Measurements from ENCODE around the gene EIF4G3. TPM values are rescaled to one million over a fixed set of nuclear protein-coding genes. Genes with fewer than 3 reads are reported as not detected.

The EIF4G3 gene
- total and polyA plus RNA-seq, 2 donors (not counting 3 experiments of a cell fraction or from before 2014, with no cell fraction given): 40.7 to 78.5 TPM

DNA sequence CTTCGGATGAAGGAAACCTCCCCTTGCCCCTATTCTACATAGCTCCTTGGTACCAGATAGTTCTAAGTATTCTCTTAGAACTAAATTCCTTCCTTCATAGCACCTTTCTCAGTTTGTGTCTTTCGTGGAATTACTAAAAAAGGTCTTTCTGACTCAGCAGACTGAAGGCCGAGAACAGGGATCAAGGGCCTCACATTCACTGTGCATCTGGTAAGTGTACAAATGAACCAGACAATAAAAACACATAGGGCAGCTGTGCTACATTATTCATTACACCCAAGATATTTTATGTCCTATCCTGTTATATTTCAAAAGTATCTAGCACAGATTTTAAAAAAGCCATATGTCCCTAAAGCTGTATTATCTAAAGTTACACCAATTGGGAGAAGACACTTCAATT is 326.7 kb downstream of the EIF4G3 start:
- ChIA-PET CTCF (interaction anchor here (0.8 to 1.3 kb wide), 5 partner anchors 9 to 345 kb away, joined by 3 to 5 read pairs (median 3); partner anchors contain the start of gene HP1BP3), POLR2A (no interaction called here)
- dilution Hi-C loops (cut with MboI; ENCODE audit: extremely low pct_ligation_motif_present, low sequenced_read_pairs) (no loop called here), intact Hi-C loops (cut with micrococcal nuclease) (loop anchor here (5.0 kb wide), 1 partner anchor 347 kb away; no protein-coding TSS in a partner anchor)
- no peaks in the 10 kb centered on the region for H3K9me1 ChIP-seq (replicated peaks; ENCODE audit: control insufficient read depth, extremely low read depth, insufficient read depth, low read length)
- no peak overlapping the region for H2AFZ ChIP-seq (ENCODE audit: low read depth, low read length)
- H3K36me3 ChIP-seq (ENCODE audit: control insufficient read depth in 2 of 2, extremely low read depth in 1 of 2, insufficient read depth in 2 of 2, low read length in 2 of 2): peaks cover 3 to 10% of the 10 kb centered on the region in 2 experiments
- FAIRE-seq: no peak
- peaks cover 18% of the 10 kb centered on the region for H3K4me1 ChIP-seq (ENCODE audit: control insufficient read depth, extremely low read depth, insufficient read depth, low read length)
- no peaks in the 10 kb centered on the region for H4K20me1 ChIP-seq (replicated peaks; ENCODE audit: control insufficient read depth, extremely low read depth, insufficient read depth, low read length)
- no peak for TF ChIP-seq POLR2A (IDR thresholded peaks at IDR 0.05; ENCODE audit: low read depth, low read length)
- TF ChIP-seq POLR2AphosphoS5 (IDR thresholded peaks at IDR 0.05; ENCODE audit: insufficient read depth, low read depth, low read length): no peak
- TF ChIP-seq FOS (IDR thresholded peaks at IDR 0.05; ENCODE audit: borderline replicate concordance, insufficient read depth, low read length): no peak
- TF ChIP-seq JUN (IDR thresholded peaks at IDR 0.05; ENCODE audit: borderline replicate concordance, insufficient read depth, insufficient read length, low read depth): no peak
- TF ChIP-seq, protein P1, sequence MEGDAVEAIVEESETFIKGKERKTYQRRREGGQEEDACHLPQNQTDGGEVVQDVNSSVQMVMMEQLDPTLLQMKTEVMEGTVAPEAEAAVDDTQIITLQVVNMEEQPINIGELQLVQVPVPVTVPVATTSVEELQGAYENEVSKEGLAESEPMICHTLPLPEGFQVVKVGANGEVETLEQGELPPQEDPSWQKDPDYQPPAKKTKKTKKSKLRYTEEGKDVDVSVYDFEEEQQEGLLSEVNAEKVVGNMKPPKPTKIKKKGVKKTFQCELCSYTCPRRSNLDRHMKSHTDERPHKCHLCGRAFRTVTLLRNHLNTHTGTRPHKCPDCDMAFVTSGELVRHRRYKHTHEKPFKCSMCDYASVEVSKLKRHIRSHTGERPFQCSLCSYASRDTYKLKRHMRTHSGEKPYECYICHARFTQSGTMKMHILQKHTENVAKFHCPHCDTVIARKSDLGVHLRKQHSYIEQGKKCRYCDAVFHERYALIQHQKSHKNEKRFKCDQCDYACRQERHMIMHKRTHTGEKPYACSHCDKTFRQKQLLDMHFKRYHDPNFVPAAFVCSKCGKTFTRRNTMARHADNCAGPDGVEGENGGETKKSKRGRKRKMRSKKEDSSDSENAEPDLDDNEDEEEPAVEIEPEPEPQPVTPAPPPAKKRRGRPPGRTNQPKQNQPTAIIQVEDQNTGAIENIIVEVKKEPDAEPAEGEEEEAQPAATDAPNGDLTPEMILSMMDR (IDR thresholded peaks at IDR 0.05; ENCODE audit: extremely low read depth in 1 of 2, insufficient read depth in 1 of 2, low read depth in 1 of 2, low read length in 2 of 2): no peak
- TF ChIP-seq EZH2 (IDR thresholded peaks at IDR 0.05; ENCODE audit: borderline replicate concordance, low read depth, low read length, severe bottlenecking): no peak
- TF ChIP-seq MYC (IDR thresholded peaks at IDR 0.05; ENCODE audit: low read depth, low read length): no peak
- TF ChIP-seq GATA2 (IDR thresholded peaks at IDR 0.05; ENCODE audit: insufficient read depth, insufficient read length, low read depth, low read length): no peak
- TF ChIP-seq, protein P2, sequence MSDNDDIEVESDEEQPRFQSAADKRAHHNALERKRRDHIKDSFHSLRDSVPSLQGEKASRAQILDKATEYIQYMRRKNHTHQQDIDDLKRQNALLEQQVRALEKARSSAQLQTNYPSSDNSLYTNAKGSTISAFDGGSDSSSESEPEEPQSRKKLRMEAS (IDR thresholded peaks at IDR 0.05; ENCODE audit: insufficient read depth, insufficient read length): no peak
- DNase-seq (ENCODE audit: low read depth, low spot score): no peak
- no peaks in the 10 kb centered on the region for H3K79me2 ChIP-seq (ENCODE audit: control insufficient read depth, insufficient read depth, low read length)
- BruUV-seq (replicated peaks): no TSS peak
- no peaks in the 10 kb centered on the region for H3K9me3 ChIP-seq (replicated peaks; ENCODE audit: control insufficient read depth, insufficient read depth, low read length)
- no peak overlapping the region for H3K9ac ChIP-seq (replicated peaks; ENCODE audit: extremely low read depth, insufficient read depth, low read length)
- no peak overlapping the region for H3K4me2 ChIP-seq (ENCODE audit: insufficient read depth, low read length)
- H3K27ac ChIP-seq (ENCODE audit: insufficient read depth, low read depth, low read length): no peak overlapping the region
- H3K27me3 ChIP-seq (ENCODE audit: control insufficient read depth in 2 of 2, insufficient read depth in 2 of 2, low read length in 2 of 2): no peaks in the 10 kb centered on the region
- H3K4me3 ChIP-seq (replicated peaks in 1 of 3; ENCODE audit: insufficient read depth in 1 of 3, low read depth in 1 of 3, low read length in 3 of 3): no peak overlapping the region

Measured in endothelial cell of umbilical vein (primary cell).